ENCODE results near the gene INHA.

Gene INHA

DNA sequence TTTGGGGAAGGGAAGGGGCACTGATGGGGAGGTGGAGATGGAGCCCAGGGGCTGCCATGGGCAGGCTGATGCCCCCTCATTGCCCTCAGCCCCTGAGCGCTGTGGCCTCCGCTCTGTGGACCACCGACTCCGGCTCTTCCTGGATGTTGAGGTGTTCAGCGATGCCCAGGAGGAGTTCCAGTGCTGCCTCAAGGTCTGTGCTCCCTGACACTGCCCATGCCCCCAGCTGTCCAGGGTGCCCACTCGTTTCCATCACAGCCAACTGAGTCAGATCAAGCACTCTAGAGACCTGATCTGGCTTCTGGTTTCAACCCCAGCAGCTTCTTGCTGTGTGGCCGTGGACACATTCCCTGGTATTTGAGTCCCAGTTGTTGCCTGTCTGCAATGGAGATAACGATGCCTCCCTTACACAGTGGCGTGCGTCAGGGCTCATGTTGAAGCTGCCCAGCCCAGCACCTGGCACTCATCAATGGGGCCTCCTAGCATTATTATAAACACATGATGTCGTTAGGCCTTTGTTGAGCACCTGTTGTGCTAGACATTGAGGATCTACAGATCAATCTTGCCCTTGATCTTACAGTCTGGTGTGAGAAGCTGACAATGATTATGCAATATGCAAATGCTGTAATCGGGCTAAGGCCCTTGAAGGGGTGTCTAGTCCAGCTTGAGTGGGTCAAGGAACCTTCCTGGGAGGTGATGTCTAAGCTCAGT is 39.9 kb downstream of the INHA start:
- Histone ChIP-seq H3K4me3 (ENCODE audit: severe bottlenecking) (no peak overlapping the region), H3K27me3 (ENCODE audit: insufficient read depth, poor library complexity, severe bottlenecking) (no peaks in the 10 kb centered on the region), H3K4me1 (ENCODE audit: insufficient read depth, poor library complexity, severe bottlenecking) (no peaks in the 10 kb centered on the region), H3K36me3 (ENCODE audit: low read depth) (peaks cover 7% of the 10 kb centered on the region), H3K27ac (ENCODE audit: poor library complexity, severe bottlenecking) (no peak overlapping the region), H3K9me3 (ENCODE audit: severe bottlenecking) (no peaks in the 10 kb centered on the region)
- TF ChIP-seq, protein P1, sequence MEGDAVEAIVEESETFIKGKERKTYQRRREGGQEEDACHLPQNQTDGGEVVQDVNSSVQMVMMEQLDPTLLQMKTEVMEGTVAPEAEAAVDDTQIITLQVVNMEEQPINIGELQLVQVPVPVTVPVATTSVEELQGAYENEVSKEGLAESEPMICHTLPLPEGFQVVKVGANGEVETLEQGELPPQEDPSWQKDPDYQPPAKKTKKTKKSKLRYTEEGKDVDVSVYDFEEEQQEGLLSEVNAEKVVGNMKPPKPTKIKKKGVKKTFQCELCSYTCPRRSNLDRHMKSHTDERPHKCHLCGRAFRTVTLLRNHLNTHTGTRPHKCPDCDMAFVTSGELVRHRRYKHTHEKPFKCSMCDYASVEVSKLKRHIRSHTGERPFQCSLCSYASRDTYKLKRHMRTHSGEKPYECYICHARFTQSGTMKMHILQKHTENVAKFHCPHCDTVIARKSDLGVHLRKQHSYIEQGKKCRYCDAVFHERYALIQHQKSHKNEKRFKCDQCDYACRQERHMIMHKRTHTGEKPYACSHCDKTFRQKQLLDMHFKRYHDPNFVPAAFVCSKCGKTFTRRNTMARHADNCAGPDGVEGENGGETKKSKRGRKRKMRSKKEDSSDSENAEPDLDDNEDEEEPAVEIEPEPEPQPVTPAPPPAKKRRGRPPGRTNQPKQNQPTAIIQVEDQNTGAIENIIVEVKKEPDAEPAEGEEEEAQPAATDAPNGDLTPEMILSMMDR (IDR thresholded peaks at IDR 0.05; ENCODE audit: poor library complexity, severe bottlenecking): no peak
- no peak for ATAC-seq (ENCODE audit: low read depth)
- no peak for DNase-seq (ENCODE audit: low spot score)

DNA sequence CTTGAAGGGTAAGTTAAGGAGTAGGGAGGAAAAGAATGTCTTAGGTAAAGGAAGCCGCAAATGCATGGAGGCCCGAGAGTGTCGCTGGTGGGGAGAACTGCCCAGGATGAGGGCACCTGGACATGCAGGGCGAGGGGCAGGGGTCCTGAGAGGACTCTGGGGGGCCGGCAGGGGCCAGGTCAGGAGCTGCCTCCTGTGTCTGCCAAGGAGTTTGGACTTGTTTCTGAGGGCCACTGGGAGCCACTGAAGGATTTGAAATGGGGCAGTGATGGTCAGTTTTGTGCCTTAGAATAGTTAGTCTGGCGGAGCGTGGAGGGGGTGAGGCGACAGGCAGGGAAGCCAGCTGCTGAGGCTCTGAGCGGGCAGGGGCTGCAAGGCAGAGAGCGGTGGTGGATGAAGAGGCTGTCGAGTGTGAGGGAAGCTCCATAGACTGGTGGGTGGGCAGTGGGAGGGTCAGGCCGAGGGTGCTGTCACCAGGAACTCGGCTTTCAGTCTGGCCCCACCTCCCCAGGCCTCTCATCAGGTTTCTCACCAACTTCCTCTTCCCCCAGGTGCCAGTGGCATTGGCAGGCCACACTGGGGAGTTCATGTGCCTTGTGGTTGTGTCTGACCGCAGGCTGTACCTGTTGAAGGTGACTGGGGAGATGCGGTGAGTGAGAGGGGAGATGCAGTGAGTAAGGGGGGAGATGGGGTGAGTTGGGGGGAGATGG is 40.6 kb downstream of the INHA start:
- no peak overlapping the region for H3K4me3 ChIP-seq (ENCODE audit: severe bottlenecking)
- TF ChIP-seq, protein P1 (IDR thresholded peaks at IDR 0.05; ENCODE audit: poor library complexity, severe bottlenecking): no peak
- no peak overlapping the region for H3K27ac ChIP-seq (ENCODE audit: poor library complexity, severe bottlenecking)
- H3K36me3 ChIP-seq (ENCODE audit: low read depth): peaks cover 5% of the 10 kb centered on the region
- no peaks in the 10 kb centered on the region for H3K27me3 ChIP-seq (ENCODE audit: insufficient read depth, poor library complexity, severe bottlenecking)
- H3K4me1 ChIP-seq (ENCODE audit: insufficient read depth, poor library complexity, severe bottlenecking): no peaks in the 10 kb centered on the region
- no peak for DNase-seq (ENCODE audit: low spot score)
- no peak for ATAC-seq (ENCODE audit: low read depth)
- no peaks in the 10 kb centered on the region for H3K9me3 ChIP-seq (ENCODE audit: severe bottlenecking)

- peaks cover 5% of the 10 kb centered on the region for H3K36me3 ChIP-seq (ENCODE audit: low read depth)
- no peaks in the 10 kb centered on the region for H3K27me3 ChIP-seq (ENCODE audit: insufficient read depth, poor library complexity, severe bottlenecking)
- H3K27ac ChIP-seq (ENCODE audit: poor library complexity, severe bottlenecking): no peak overlapping the region
- no peak for DNase-seq (ENCODE audit: low spot score)
- no peaks in the 10 kb centered on the region for H3K4me1 ChIP-seq (ENCODE audit: insufficient read depth, poor library complexity, severe bottlenecking)
- TF ChIP-seq, protein P1 (IDR thresholded peaks at IDR 0.05; ENCODE audit: poor library complexity, severe bottlenecking): no peak
- H3K9me3 ChIP-seq (ENCODE audit: severe bottlenecking): no peaks in the 10 kb centered on the region
- no peak for ATAC-seq (ENCODE audit: low read depth)
- H3K4me3 ChIP-seq (ENCODE audit: severe bottlenecking): no peak overlapping the region
These were observed 41.5 kb downstream of the INHA start for GRCh38 chr2:219613461-219614070.

GRCh38 chr2:219614076-219614860 is 42.2 kb downstream of the INHA start:
- DNase-seq (ENCODE audit: low spot score): no peak
- Histone ChIP-seq H3K27me3 (ENCODE audit: insufficient read depth, poor library complexity, severe bottlenecking) (no peaks in the 10 kb centered on the region), H3K4me3 (ENCODE audit: severe bottlenecking) (no peak overlapping the region), H3K9me3 (ENCODE audit: severe bottlenecking) (no peaks in the 10 kb centered on the region), H3K36me3 (ENCODE audit: low read depth) (peaks cover 5% of the 10 kb centered on the region), H3K4me1 (ENCODE audit: insufficient read depth, poor library complexity, severe bottlenecking) (no peaks in the 10 kb centered on the region), H3K27ac (ENCODE audit: poor library complexity, severe bottlenecking) (no peak overlapping the region)
- TF ChIP-seq, protein P1 (IDR thresholded peaks at IDR 0.05; ENCODE audit: poor library complexity, severe bottlenecking): no peak
- no peak; the same call in 2 of the 3 replicates for ATAC-seq (ENCODE audit: low read depth)

Data from RWPE2 (cell line).